ENCODE data around the gene SNX13.

SNX13 gene

GRCh38 chr7:17934094-17934493, 6.2 kb downstream of the SNX13 start:
- Histone ChIP-seq H3K27ac (ENCODE audit: low read depth, low read length, severe bottlenecking) (no peak overlapping the region), H3K36me3 (ENCODE audit: control insufficient read depth, insufficient read depth, low read length) (no peaks in the 10 kb centered on the region), H3K9me3 (ENCODE audit: control insufficient read depth, low read length) (no peaks in the 10 kb centered on the region), H3K4me3 (ENCODE audit: extremely low read depth, insufficient read depth, low read length, poor library complexity, severe bottlenecking) (no peak overlapping the region), H3K4me1 (ENCODE audit: control insufficient read depth, insufficient read depth, low read length, poor library complexity, severe bottlenecking) (peaks cover 18% of the 10 kb centered on the region)
- WGBS, 2 experiments (ENCODE audit: insufficient coverage in 2 of 2), result 77 to 100% methylated on average over 2 of the region's 2 CpGs

- Histone ChIP-seq H3K4me1 (ENCODE audit: control insufficient read depth, insufficient read depth, low read length, poor library complexity, severe bottlenecking) (peaks cover 15% of the 10 kb centered on the region), H3K36me3 (ENCODE audit: control insufficient read depth, insufficient read depth, low read length) (no peaks in the 10 kb centered on the region), H3K4me3 (ENCODE audit: extremely low read depth, insufficient read depth, low read length, poor library complexity, severe bottlenecking) (no peak overlapping the region), H3K27ac (ENCODE audit: low read depth, low read length, severe bottlenecking) (no peak overlapping the region), H3K9me3 (ENCODE audit: control insufficient read depth, low read length) (no peaks in the 10 kb centered on the region)
- no CpG with 5 or more reads among the region's 2 CpGs for WGBS, 2 experiments (ENCODE audit: insufficient coverage in 2 of 2)
Measured at GRCh38 chr7:17932770-17933169, 7.5 kb downstream of the SNX13 start.

GRCh38 chr7:17931069-17931468, 9.2 kb downstream of the SNX13 start:
- Histone ChIP-seq H3K27ac (ENCODE audit: low read depth, low read length, severe bottlenecking) (no peak overlapping the region), H3K9me3 (ENCODE audit: control insufficient read depth, low read length) (no peaks in the 10 kb centered on the region), H3K4me3 (ENCODE audit: extremely low read depth, insufficient read depth, low read length, poor library complexity, severe bottlenecking) (no peak overlapping the region), H3K4me1 (ENCODE audit: control insufficient read depth, insufficient read depth, low read length, poor library complexity, severe bottlenecking) (peaks cover 12% of the 10 kb centered on the region), H3K36me3 (ENCODE audit: control insufficient read depth, insufficient read depth, low read length) (no peaks in the 10 kb centered on the region)
- WGBS, 2 experiments (ENCODE audit: insufficient coverage in 2 of 2), result no CpG with 5 or more reads among the region's 1 CpG

- H3K27ac ChIP-seq (ENCODE audit: low read depth, low read length, severe bottlenecking), result no peak overlapping the region
- H3K36me3 ChIP-seq (ENCODE audit: control insufficient read depth, insufficient read depth, low read length), result no peaks in the 10 kb centered on the region
- 100% methylated on average over 2 of the region's 2 CpGs; no CpG with 5 or more reads in 1 of the 2 experiments for WGBS, 2 experiments (ENCODE audit: insufficient coverage in 2 of 2)
- H3K4me1 ChIP-seq (ENCODE audit: control insufficient read depth, insufficient read depth, low read length, poor library complexity, severe bottlenecking), result peaks cover 12% of the 10 kb centered on the region
- no peak overlapping the region for H3K4me3 ChIP-seq (ENCODE audit: extremely low read depth, insufficient read depth, low read length, poor library complexity, severe bottlenecking)
- H3K9me3 ChIP-seq (ENCODE audit: control insufficient read depth, low read length), result no peaks in the 10 kb centered on the region
Measured at GRCh38 chr7:17930546-17930945, 9.7 kb downstream of the SNX13 start.

- H3K27ac ChIP-seq (ENCODE audit: low read depth, low read length, severe bottlenecking), result no peak overlapping the region
- H3K36me3 ChIP-seq (ENCODE audit: control insufficient read depth, insufficient read depth, low read length), result no peaks in the 10 kb centered on the region
- 100% methylated on average over 1 of the region's 5 CpGs; no CpG with 5 or more reads in 1 of the 2 experiments for WGBS, 2 experiments (ENCODE audit: insufficient coverage in 2 of 2)
- no peaks in the 10 kb centered on the region for H3K9me3 ChIP-seq (ENCODE audit: control insufficient read depth, low read length)
- peaks cover 12% of the 10 kb centered on the region for H3K4me1 ChIP-seq (ENCODE audit: control insufficient read depth, insufficient read depth, low read length, poor library complexity, severe bottlenecking)
- no peak overlapping the region for H3K4me3 ChIP-seq (ENCODE audit: extremely low read depth, insufficient read depth, low read length, poor library complexity, severe bottlenecking)
Measured at GRCh38 chr7:17929647-17930395, 10.5 kb downstream of the SNX13 start.

GRCh38 chr7:17928055-17928454, 12.2 kb downstream of the SNX13 start:
- Histone ChIP-seq H3K27ac (ENCODE audit: low read depth, low read length, severe bottlenecking) (no peak overlapping the region), H3K9me3 (ENCODE audit: control insufficient read depth, low read length) (no peaks in the 10 kb centered on the region), H3K36me3 (ENCODE audit: control insufficient read depth, insufficient read depth, low read length) (no peaks in the 10 kb centered on the region), H3K4me3 (ENCODE audit: extremely low read depth, insufficient read depth, low read length, poor library complexity, severe bottlenecking) (no peak overlapping the region), H3K4me1 (ENCODE audit: control insufficient read depth, insufficient read depth, low read length, poor library complexity, severe bottlenecking) (peaks cover 7% of the 10 kb centered on the region)
- WGBS, 2 experiments (ENCODE audit: insufficient coverage in 2 of 2), result no CpG with 5 or more reads among the region's 1 CpG

GRCh38 chr7:17921857-17922416, 18.4 kb downstream of the SNX13 start:
- no peak overlapping the region for H3K4me3 ChIP-seq (ENCODE audit: extremely low read depth, insufficient read depth, low read length, poor library complexity, severe bottlenecking)
- no peaks in the 10 kb centered on the region for H3K36me3 ChIP-seq (ENCODE audit: control insufficient read depth, insufficient read depth, low read length)
- peaks cover 4% of the 10 kb centered on the region for H3K9me3 ChIP-seq (ENCODE audit: control insufficient read depth, low read length)
- H3K4me1 ChIP-seq (ENCODE audit: control insufficient read depth, insufficient read depth, low read length, poor library complexity, severe bottlenecking), result no peaks in the 10 kb centered on the region
- WGBS, 2 experiments (ENCODE audit: insufficient coverage in 2 of 2), result no CpG with 5 or more reads among the region's 1 CpG
- H3K27ac ChIP-seq (ENCODE audit: low read depth, low read length, severe bottlenecking), result no peak overlapping the region

- Histone ChIP-seq H3K4me1 (ENCODE audit: control insufficient read depth, insufficient read depth, low read length, poor library complexity, severe bottlenecking) (no peaks in the 10 kb centered on the region), H3K9me3 (ENCODE audit: control insufficient read depth, low read length) (peaks cover 7% of the 10 kb centered on the region), H3K36me3 (ENCODE audit: control insufficient read depth, insufficient read depth, low read length) (no peaks in the 10 kb centered on the region), H3K4me3 (ENCODE audit: extremely low read depth, insufficient read depth, low read length, poor library complexity, severe bottlenecking) (no peak overlapping the region), H3K27ac (ENCODE audit: low read depth, low read length, severe bottlenecking) (no peak overlapping the region)
- 81 to 100% methylated on average over 1 to 3 of the region's 3 CpGs for WGBS, 2 experiments (ENCODE audit: insufficient coverage in 2 of 2)
Measured at GRCh38 chr7:17917842-17918241, 22.5 kb downstream of the SNX13 start.

- Histone ChIP-seq H3K9me3 (ENCODE audit: control insufficient read depth, low read length) (peaks cover 7% of the 10 kb centered on the region), H3K4me1 (ENCODE audit: control insufficient read depth, insufficient read depth, low read length, poor library complexity, severe bottlenecking) (no peaks in the 10 kb centered on the region), H3K27ac (ENCODE audit: low read depth, low read length, severe bottlenecking) (no peak overlapping the region), H3K36me3 (ENCODE audit: control insufficient read depth, insufficient read depth, low read length) (no peaks in the 10 kb centered on the region), H3K4me3 (ENCODE audit: extremely low read depth, insufficient read depth, low read length, poor library complexity, severe bottlenecking) (no peak overlapping the region)
Measured at GRCh38 chr7:17916786-17917185, 23.5 kb downstream of the SNX13 start.

- WGBS, 2 experiments (ENCODE audit: insufficient coverage in 2 of 2), result 94 to 100% methylated on average over 2 of the region's 2 CpGs
- Histone ChIP-seq H3K36me3 (ENCODE audit: control insufficient read depth, insufficient read depth, low read length) (no peaks in the 10 kb centered on the region), H3K4me3 (ENCODE audit: extremely low read depth, insufficient read depth, low read length, poor library complexity, severe bottlenecking) (no peak overlapping the region), H3K9me3 (ENCODE audit: control insufficient read depth, low read length) (peaks cover 7% of the 10 kb centered on the region), H3K27ac (ENCODE audit: low read depth, low read length, severe bottlenecking) (no peak overlapping the region), H3K4me1 (ENCODE audit: control insufficient read depth, insufficient read depth, low read length, poor library complexity, severe bottlenecking) (no peaks in the 10 kb centered on the region)
Measured at GRCh38 chr7:17915796-17916195, 24.5 kb downstream of the SNX13 start.

GRCh38 chr7:17915168-17915567, 25.1 kb downstream of the SNX13 start:
- 67 to 81% methylated on average over 4 to 6 of the region's 6 CpGs for WGBS, 2 experiments (ENCODE audit: insufficient coverage in 2 of 2)
- Histone ChIP-seq H3K4me3 (ENCODE audit: extremely low read depth, insufficient read depth, low read length, poor library complexity, severe bottlenecking) (no peak overlapping the region), H3K36me3 (ENCODE audit: control insufficient read depth, insufficient read depth, low read length) (no peaks in the 10 kb centered on the region), H3K4me1 (ENCODE audit: control insufficient read depth, insufficient read depth, low read length, poor library complexity, severe bottlenecking) (no peaks in the 10 kb centered on the region), H3K27ac (ENCODE audit: low read depth, low read length, severe bottlenecking) (no peak overlapping the region), H3K9me3 (ENCODE audit: control insufficient read depth, low read length) (peaks cover 7% of the 10 kb centered on the region)
